ENCODE measurements around the gene ARRB1.

DNA sequence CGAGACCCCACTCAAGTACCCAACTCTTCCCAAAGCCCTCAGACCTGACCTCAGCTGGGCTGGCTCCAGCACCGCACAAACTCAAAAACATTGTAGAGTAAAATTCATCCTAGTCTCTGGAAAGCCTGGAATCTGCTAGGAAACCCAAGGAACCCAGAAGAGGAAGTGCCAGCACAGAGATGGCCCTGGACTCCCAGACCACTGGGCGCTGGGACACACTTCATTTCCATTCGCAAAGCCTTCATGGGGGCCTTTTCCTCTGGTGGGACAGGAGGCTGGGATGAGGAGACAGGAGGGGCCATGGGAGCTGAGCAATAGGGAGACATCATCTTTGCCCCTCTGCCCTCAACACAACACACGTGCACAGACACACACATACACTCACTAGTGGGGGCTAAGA is 30.8 kb downstream of the ARRB1 start:
- TF ChIP-seq, protein P1, sequence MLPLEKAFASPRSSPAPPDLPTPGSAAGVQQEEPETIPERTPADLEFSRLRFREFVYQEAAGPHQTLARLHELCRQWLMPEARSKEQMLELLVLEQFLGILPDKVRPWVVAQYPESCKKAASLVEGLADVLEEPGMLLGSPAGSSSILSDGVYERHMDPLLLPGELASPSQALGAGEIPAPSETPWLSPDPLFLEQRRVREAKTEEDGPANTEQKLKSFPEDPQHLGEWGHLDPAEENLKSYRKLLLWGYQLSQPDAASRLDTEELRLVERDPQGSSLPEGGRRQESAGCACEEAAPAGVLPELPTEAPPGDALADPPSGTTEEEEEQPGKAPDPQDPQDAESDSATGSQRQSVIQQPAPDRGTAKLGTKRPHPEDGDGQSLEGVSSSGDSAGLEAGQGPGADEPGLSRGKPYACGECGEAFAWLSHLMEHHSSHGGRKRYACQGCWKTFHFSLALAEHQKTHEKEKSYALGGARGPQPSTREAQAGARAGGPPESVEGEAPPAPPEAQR (CRISPR knock-in tag; IDR thresholded peaks at IDR 0.05) = no peak
- TF ChIP-seq, protein P2, sequence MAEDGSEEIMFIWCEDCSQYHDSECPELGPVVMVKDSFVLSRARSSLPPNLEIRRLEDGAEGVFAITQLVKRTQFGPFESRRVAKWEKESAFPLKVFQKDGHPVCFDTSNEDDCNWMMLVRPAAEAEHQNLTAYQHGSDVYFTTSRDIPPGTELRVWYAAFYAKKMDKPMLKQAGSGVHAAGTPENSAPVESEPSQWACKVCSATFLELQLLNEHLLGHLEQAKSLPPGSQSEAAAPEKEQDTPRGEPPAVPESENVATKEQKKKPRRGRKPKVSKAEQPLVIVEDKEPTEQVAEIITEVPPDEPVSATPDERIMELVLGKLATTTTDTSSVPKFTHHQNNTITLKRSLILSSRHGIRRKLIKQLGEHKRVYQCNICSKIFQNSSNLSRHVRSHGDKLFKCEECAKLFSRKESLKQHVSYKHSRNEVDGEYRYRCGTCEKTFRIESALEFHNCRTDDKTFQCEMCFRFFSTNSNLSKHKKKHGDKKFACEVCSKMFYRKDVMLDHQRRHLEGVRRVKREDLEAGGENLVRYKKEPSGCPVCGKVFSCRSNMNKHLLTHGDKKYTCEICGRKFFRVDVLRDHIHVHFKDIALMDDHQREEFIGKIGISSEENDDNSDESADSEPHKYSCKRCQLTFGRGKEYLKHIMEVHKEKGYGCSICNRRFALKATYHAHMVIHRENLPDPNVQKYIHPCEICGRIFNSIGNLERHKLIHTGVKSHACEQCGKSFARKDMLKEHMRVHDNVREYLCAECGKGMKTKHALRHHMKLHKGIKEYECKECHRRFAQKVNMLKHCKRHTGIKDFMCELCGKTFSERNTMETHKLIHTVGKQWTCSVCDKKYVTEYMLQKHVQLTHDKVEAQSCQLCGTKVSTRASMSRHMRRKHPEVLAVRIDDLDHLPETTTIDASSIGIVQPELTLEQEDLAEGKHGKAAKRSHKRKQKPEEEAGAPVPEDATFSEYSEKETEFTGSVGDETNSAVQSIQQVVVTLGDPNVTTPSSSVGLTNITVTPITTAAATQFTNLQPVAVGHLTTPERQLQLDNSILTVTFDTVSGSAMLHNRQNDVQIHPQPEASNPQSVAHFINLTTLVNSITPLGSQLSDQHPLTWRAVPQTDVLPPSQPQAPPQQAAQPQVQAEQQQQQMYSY (CRISPR knock-in tag; IDR thresholded peaks at IDR 0.05) = no peak
- TF ChIP-seq, protein P3, sequence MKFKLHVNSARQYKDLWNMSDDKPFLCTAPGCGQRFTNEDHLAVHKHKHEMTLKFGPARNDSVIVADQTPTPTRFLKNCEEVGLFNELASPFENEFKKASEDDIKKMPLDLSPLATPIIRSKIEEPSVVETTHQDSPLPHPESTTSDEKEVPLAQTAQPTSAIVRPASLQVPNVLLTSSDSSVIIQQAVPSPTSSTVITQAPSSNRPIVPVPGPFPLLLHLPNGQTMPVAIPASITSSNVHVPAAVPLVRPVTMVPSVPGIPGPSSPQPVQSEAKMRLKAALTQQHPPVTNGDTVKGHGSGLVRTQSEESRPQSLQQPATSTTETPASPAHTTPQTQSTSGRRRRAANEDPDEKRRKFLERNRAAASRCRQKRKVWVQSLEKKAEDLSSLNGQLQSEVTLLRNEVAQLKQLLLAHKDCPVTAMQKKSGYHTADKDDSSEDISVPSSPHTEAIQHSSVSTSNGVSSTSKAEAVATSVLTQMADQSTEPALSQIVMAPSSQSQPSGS (CRISPR knock-in tag; IDR thresholded peaks at IDR 0.05; ENCODE audit: borderline replicate concordance, low read depth) = no peak
- TF ChIP-seq, protein P4, sequence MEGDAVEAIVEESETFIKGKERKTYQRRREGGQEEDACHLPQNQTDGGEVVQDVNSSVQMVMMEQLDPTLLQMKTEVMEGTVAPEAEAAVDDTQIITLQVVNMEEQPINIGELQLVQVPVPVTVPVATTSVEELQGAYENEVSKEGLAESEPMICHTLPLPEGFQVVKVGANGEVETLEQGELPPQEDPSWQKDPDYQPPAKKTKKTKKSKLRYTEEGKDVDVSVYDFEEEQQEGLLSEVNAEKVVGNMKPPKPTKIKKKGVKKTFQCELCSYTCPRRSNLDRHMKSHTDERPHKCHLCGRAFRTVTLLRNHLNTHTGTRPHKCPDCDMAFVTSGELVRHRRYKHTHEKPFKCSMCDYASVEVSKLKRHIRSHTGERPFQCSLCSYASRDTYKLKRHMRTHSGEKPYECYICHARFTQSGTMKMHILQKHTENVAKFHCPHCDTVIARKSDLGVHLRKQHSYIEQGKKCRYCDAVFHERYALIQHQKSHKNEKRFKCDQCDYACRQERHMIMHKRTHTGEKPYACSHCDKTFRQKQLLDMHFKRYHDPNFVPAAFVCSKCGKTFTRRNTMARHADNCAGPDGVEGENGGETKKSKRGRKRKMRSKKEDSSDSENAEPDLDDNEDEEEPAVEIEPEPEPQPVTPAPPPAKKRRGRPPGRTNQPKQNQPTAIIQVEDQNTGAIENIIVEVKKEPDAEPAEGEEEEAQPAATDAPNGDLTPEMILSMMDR (IDR thresholded peaks at IDR 0.05) = no peak
- TF ChIP-seq, protein P5, sequence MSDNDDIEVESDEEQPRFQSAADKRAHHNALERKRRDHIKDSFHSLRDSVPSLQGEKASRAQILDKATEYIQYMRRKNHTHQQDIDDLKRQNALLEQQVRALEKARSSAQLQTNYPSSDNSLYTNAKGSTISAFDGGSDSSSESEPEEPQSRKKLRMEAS (CRISPR knock-in tag; IDR thresholded peaks at IDR 0.05) = no peak
- TF ChIP-seq MYBL2 (CRISPR knock-in tag; IDR thresholded peaks at IDR 0.05) (no peak), TEAD1 (CRISPR knock-in tag; IDR thresholded peaks at IDR 0.05) (no peak)
